ENCODE data around the gene AMMECR1. TPM values are rescaled to one million over a fixed set of nuclear protein-coding genes. Genes with fewer than 3 reads are reported as not detected.
A peak's percentile ranks its signal among the peaks of the same experiment; 100 is the strongest.

Gene AMMECR1
- total and polyA plus RNA-seq, 7 experiments from 2014 or later: 4.4 to 16.7 (median 13.5) TPM

DNA sequence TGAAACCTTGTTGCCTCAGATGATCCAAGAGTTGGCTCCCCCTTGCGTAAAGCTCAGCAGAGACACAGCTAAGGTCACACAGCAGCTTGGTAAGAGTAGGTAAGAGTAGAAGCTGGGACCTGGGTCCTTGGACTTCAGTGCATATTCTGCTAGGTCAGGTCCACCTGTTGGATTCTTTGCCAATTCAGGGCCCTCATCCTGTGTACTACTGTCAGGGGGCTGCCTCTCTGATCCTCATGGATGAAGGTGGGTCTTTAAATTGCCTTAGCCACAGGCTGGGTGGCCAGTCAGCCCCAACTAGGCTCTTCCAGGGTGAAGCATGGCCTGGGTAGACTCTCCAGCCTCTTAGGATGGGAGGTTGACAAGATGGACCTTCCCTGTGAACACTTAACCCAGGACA lies 155.8 kb downstream of the AMMECR1 start:
- no peak overlapping the region for H3K4me3 Mint-ChIP-seq
- Histone ChIP-seq H3K4me1 (ENCODE audit: control insufficient read depth in 2 of 2, insufficient read depth in 2 of 2, low read length in 2 of 2) (no peaks in the 10 kb centered on the region), H3K36me3 (ENCODE audit: control insufficient read depth in 2 of 3, insufficient read depth in 3 of 3, low read length in 3 of 3) (no peaks in the 10 kb centered on the region), H3K27ac (ENCODE audit: low read depth, low read length) (no peak overlapping the region), H3K9me3 (ENCODE audit: control insufficient read depth in 2 of 3, low read length in 3 of 3) (no peaks in the 10 kb centered on the region), H3K27me3 (ENCODE audit: control insufficient read depth in 2 of 2, insufficient read depth in 2 of 2, low read length in 2 of 2) (no peaks in the 10 kb centered on the region), H3K4me3 (ENCODE audit: low read length) (no peak overlapping the region)
- DNase-seq: no peak
- no peaks in the 10 kb centered on the region for H3K36me3 Mint-ChIP-seq
- CTCF ChIA-PET: interaction anchor here (0.8 to 10.0 kb wide), 3 partner anchors 16 to 248 kb away, joined by 3 to 152 read pairs (median 3); no protein-coding TSS in a partner anchor
- H3K27ac Mint-ChIP-seq: no peak overlapping the region
- ATAC-seq: no peak
- H3K9me3 Mint-ChIP-seq: no peaks in the 10 kb centered on the region
- peaks cover 5 to 12% (median 10%) of the 10 kb centered on the region in 7 donors for H3K4me1 Mint-ChIP-seq
- POLR2A ChIA-PET: no interaction called here
- intact Hi-C loops (cut with micrococcal nuclease): loop anchor here in 1 of 2 donors (5.0 kb wide), 1 partner anchor 685 kb away; no protein-coding TSS in a partner anchor
- H3K27me3 Mint-ChIP-seq: no peaks in the 10 kb centered on the region

- Mint-ChIP-seq H3K9me3 (no peaks in the 10 kb centered on the region), H3K27me3 (no peaks in the 10 kb centered on the region), H3K4me1 (peaks cover 5 to 14% (median 10%) of the 10 kb centered on the region in 7 donors), H3K36me3 (no peaks in the 10 kb centered on the region), H3K4me3 (no peak overlapping the region), H3K27ac (peak overlapping the region in 1 of 9 donors; percentile 52)
- DNase-seq: no peak
- intact Hi-C loops (cut with micrococcal nuclease): loop anchor here (2.0 to 5.0 kb wide), 3 partner anchors 157 to 686 kb away; partner anchors contain the start of gene AMMECR1 (in 2 of the 2)
- POLR2A ChIA-PET: no interaction called here
- CTCF ChIA-PET: interaction anchor here (0.8 to 10.0 kb wide), 9 partner anchors 14 to 270 kb away, joined by 3 to 152 read pairs (median 3); no protein-coding TSS in a partner anchor
- H3K27ac ChIP-seq (ENCODE audit: low read depth, low read length): no peak overlapping the region
- no peaks in the 10 kb centered on the region for H3K4me1 ChIP-seq (ENCODE audit: control insufficient read depth in 2 of 2, insufficient read depth in 2 of 2, low read length in 2 of 2)
- H3K27me3 ChIP-seq (ENCODE audit: control insufficient read depth in 2 of 2, insufficient read depth in 2 of 2, low read length in 2 of 2): no peaks in the 10 kb centered on the region
- H3K4me3 ChIP-seq (ENCODE audit: low read length): no peak overlapping the region
- ATAC-seq: no peak
- H3K36me3 ChIP-seq (ENCODE audit: control insufficient read depth in 2 of 3, insufficient read depth in 3 of 3, low read length in 3 of 3): no peaks in the 10 kb centered on the region
- H3K9me3 ChIP-seq (ENCODE audit: control insufficient read depth in 2 of 3, low read length in 3 of 3): no peaks in the 10 kb centered on the region
Measured at GRCh38 chrX:110161361-110161686, 156.6 kb downstream of the AMMECR1 start.

DNA sequence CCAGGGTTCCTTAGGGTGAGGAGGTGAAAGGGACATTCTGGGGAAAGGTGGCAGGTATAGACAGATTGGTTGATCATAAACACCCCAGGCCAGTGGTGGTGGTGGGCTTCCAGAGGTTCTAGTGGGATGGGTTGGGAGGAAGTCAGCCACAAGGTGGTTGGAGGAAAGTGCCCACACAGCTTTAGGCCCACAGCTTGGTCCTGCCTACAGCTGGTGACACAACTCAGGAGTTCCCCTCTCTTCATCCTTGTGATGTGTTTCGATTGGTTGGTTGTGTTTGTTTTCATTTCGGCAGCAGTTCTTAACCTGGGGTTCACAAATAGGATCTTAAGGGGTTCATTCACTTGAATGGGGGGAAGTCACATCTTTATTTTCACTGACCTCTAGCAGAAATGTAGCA lies 158.0 kb downstream of the AMMECR1 start:
- Histone ChIP-seq H3K9me3 (ENCODE audit: control insufficient read depth in 2 of 3, low read length in 3 of 3) (no peaks in the 10 kb centered on the region), H3K36me3 (ENCODE audit: control insufficient read depth in 2 of 3, insufficient read depth in 3 of 3, low read length in 3 of 3) (no peaks in the 10 kb centered on the region), H3K27me3 (ENCODE audit: control insufficient read depth in 2 of 2, insufficient read depth in 2 of 2, low read length in 2 of 2) (no peaks in the 10 kb centered on the region), H3K4me3 (ENCODE audit: low read length) (no peak overlapping the region), H3K27ac (ENCODE audit: low read depth, low read length) (no peak overlapping the region), H3K4me1 (ENCODE audit: control insufficient read depth in 2 of 2, insufficient read depth in 2 of 2, low read length in 2 of 2) (no peaks in the 10 kb centered on the region)
- DNase-seq (no peak), ATAC-seq (no peak)
- Mint-ChIP-seq H3K4me1 (peaks cover 5 to 14% (median 10%) of the 10 kb centered on the region in 7 donors), H3K4me3 (no peak overlapping the region), H3K36me3 (peaks cover 0 to 4% (median 0%) of the 10 kb centered on the region in 5 donors), H3K27me3 (no peaks in the 10 kb centered on the region), H3K27ac (peak overlapping the region in 1 of 9 donors; percentile 69), H3K9me3 (no peaks in the 10 kb centered on the region)
- CTCF ChIA-PET: interaction anchor here (0.5 to 10.0 kb wide), 8 partner anchors 13 to 255 kb away, joined by 3 to 152 read pairs (median 5); no protein-coding TSS in a partner anchor
- POLR2A ChIA-PET: no interaction called here
- intact Hi-C loops (cut with micrococcal nuclease): loop anchor here (1.0 to 5.0 kb wide), 5 partner anchors 159 to 687 kb away; partner anchors contain the start of gene AMMECR1 (in 2 of the 2)

- Mint-ChIP-seq H3K4me1 (peaks cover 5 to 14% (median 10%) of the 10 kb centered on the region in 7 donors), H3K27me3 (no peaks in the 10 kb centered on the region), H3K9me3 (no peaks in the 10 kb centered on the region), H3K36me3 (peaks cover 0 to 4% (median 0%) of the 10 kb centered on the region in 5 donors), H3K4me3 (no peak overlapping the region), H3K27ac (peak overlapping the region in 3 of 9 donors; percentile 51 to 83 (median 69))
- Histone ChIP-seq H3K36me3 (ENCODE audit: control insufficient read depth in 2 of 3, insufficient read depth in 3 of 3, low read length in 3 of 3) (no peaks in the 10 kb centered on the region), H3K27me3 (ENCODE audit: control insufficient read depth in 2 of 2, insufficient read depth in 2 of 2, low read length in 2 of 2) (no peaks in the 10 kb centered on the region), H3K4me3 (ENCODE audit: low read length) (no peak overlapping the region), H3K9me3 (ENCODE audit: control insufficient read depth in 2 of 3, low read length in 3 of 3) (no peaks in the 10 kb centered on the region), H3K4me1 (ENCODE audit: control insufficient read depth in 2 of 2, insufficient read depth in 2 of 2, low read length in 2 of 2) (no peaks in the 10 kb centered on the region), H3K27ac (ENCODE audit: low read depth, low read length) (no peak overlapping the region)
- ChIA-PET POLR2A (no interaction called here), CTCF (interaction anchor here (1.1 to 10.0 kb wide), 8 partner anchors 12 to 260 kb away, joined by 3 to 152 read pairs (median 6); no protein-coding TSS in a partner anchor)
- ATAC-seq (no peak), DNase-seq (no peak)
- intact Hi-C loops (cut with micrococcal nuclease): no loop called here
Measured at GRCh38 chrX:110159235-110159634, 158.7 kb downstream of the AMMECR1 start.

DNA sequence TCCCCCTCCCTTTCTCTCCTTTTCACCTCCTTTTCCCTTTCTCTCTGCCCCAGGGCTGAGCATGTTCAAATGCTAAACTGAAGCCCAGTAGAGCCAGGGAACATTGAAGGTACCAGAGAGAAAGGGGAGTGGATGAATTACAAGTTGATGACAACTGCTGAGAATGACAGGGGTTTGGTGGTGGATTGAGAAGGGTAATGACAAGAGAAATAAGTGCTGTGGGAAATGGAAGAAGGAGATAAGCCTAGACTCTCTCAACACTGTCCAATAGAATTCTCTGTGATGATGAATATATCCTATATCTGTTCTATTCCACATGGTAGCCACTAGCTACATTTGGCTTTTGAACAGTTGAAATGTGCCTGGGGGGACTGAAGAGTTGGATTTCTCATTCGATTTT lies 160.4 kb downstream of the AMMECR1 start:
- no peaks in the 10 kb centered on the region for H3K27me3 ChIP-seq (ENCODE audit: control insufficient read depth in 2 of 2, insufficient read depth in 2 of 2, low read length in 2 of 2)
- no peaks in the 10 kb centered on the region for H3K36me3 ChIP-seq (ENCODE audit: control insufficient read depth in 2 of 3, insufficient read depth in 3 of 3, low read length in 3 of 3)
- no peak overlapping the region for H3K27ac ChIP-seq (ENCODE audit: low read depth, low read length)
- H3K27me3 Mint-ChIP-seq: no peaks in the 10 kb centered on the region
- H3K36me3 Mint-ChIP-seq: peaks cover 0 to 4% (median 0%) of the 10 kb centered on the region in 5 donors
- H3K9me3 Mint-ChIP-seq: no peaks in the 10 kb centered on the region
- intact Hi-C loops (cut with micrococcal nuclease): no loop called here
- no peak overlapping the region for H3K4me3 ChIP-seq (ENCODE audit: low read length)
- H3K4me3 Mint-ChIP-seq: no peak overlapping the region
- H3K27ac Mint-ChIP-seq: no peak overlapping the region
- CTCF ChIA-PET: interaction anchor here (1.2 to 10.0 kb wide), 3 partner anchors 246 to 252 kb away, joined by 7 to 152 read pairs (median 7); no protein-coding TSS in a partner anchor
- DNase-seq (no peak), ATAC-seq (no peak)
- peaks cover 5 to 14% (median 10%) of the 10 kb centered on the region in 7 donors for H3K4me1 Mint-ChIP-seq
- no peaks in the 10 kb centered on the region for H3K4me1 ChIP-seq (ENCODE audit: control insufficient read depth in 2 of 2, insufficient read depth in 2 of 2, low read length in 2 of 2)
- POLR2A ChIA-PET: interaction anchor here (0.8 kb wide), 1 partner anchor 248 kb away, joined by 5 read pairs; no protein-coding TSS in a partner anchor
- no peaks in the 10 kb centered on the region for H3K9me3 ChIP-seq (ENCODE audit: control insufficient read depth in 2 of 3, low read length in 3 of 3)

DNA sequence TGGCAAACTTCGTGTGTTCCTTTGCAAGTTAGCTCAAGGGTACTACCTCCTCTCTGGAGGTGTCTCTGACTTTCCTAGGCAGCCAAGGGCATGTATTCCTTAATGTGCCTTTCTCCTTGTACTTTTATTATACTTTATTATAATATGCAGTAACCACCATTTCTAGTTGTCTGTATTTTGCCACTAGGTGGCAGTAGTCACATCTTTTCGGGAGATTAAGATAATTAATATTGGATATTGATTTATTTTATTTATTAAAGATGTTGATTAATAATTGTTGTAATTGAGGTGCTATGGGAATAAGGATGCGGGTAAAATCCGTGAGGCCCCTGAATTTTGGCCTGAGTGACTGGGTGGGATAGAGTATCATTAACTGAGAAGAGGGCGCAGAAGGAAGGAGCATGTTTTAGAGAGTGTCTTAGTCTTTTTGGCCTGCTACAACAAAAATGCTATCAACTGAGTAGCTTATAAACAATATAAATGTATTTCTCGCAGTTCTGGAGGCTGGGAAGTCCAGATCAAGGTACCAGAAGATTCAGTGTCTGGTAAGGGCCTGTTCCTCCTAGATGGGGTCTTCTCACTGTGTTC lies 161.6 kb downstream of the AMMECR1 start:
- ChIA-PET POLR2A (interaction anchor here (0.6 kb wide), 1 partner anchor 457 kb away, joined by 3 read pairs; no protein-coding TSS in a partner anchor), CTCF (interaction anchor here (0.6 to 10.0 kb wide), 9 partner anchors 10 to 260 kb away, joined by 3 to 152 read pairs (median 3); no protein-coding TSS in a partner anchor)
- Mint-ChIP-seq H3K4me3 (no peak overlapping the region), H3K9me3 (no peaks in the 10 kb centered on the region), H3K36me3 (peaks cover 0 to 4% (median 0%) of the 10 kb centered on the region in 5 donors), H3K4me1 (peaks cover 5 to 14% (median 10%) of the 10 kb centered on the region in 7 donors), H3K27me3 (no peaks in the 10 kb centered on the region), H3K27ac (no peak overlapping the region)
- ATAC-seq (no peak), DNase-seq (peak in 3 of 9 donors; percentile 22 to 27 (median 27))
- no peaks in the 10 kb centered on the region for H3K27me3 ChIP-seq (ENCODE audit: control insufficient read depth in 2 of 2, insufficient read depth in 2 of 2, low read length in 2 of 2)
- H3K4me1 ChIP-seq (ENCODE audit: control insufficient read depth in 2 of 2, insufficient read depth in 2 of 2, low read length in 2 of 2): no peaks in the 10 kb centered on the region
- H3K4me3 ChIP-seq (ENCODE audit: low read length): no peak overlapping the region
- H3K36me3 ChIP-seq (ENCODE audit: control insufficient read depth in 2 of 3, insufficient read depth in 3 of 3, low read length in 3 of 3): no peaks in the 10 kb centered on the region
- no peak overlapping the region for H3K27ac ChIP-seq (ENCODE audit: low read depth, low read length)
- intact Hi-C loops (cut with micrococcal nuclease): loop anchor here (1.0 kb wide), 2 partner anchors 252 to 257 kb away; no protein-coding TSS in a partner anchor
- H3K9me3 ChIP-seq (ENCODE audit: control insufficient read depth in 2 of 3, low read length in 3 of 3): no peaks in the 10 kb centered on the region
